ENCODE data around the gene COQ7.

DNA sequence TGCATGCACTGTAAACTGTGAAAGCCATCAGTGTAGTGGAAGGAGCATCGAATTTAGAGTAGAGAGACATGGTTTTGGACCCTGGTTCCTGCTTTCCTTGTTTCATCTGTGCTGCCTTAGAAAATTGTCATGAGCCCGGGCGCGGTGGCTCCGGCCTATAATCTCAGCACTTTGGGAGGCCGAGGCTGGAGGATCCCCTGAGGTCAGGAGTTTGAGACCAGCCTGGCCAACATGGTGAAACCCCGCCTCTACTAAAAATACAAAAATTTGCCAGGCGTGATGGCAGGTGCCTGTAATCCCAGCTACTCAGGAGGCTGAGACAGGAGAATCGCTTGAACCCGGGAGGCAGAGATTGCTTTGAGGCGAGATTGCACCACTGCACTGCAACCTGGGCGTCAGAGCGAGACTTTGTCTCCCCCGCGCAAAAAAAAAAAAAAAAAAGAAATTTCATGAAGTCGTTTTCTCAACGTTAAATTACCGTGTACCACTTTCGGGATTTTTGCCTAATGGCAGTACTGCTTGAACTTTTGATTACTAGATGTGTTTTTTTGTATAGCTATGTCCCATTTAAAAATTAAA lies 912 bp downstream of the COQ7 start:
- TF ChIP-seq POLR2A (IDR thresholded peaks at IDR 0.05) (no peak), CTCF (IDR thresholded peaks at IDR 0.05 in 8 of 11, conservative IDR thresholded peaks at IDR 0.05 in 3 of 11) (no peak)

All from spleen (tissue), 7 donors.